ENCODE data around the gene CCNG2.

- TF ChIP-seq CTCF (IDR thresholded peaks at IDR 0.05) (no peak), POLR2A (IDR thresholded peaks at IDR 0.05) (no peak)
Observed at GRCh38 chr4:77217526-77217925, 60.5 kb downstream of the CCNG2 start.

Data from lower leg skin (tissue), 3 donors.